GM19463 (cell line): ENCODE measurements around the gene LHFPL3.
"Not testable (repeated sequence)": the region's sequence is repeated elsewhere in the genome, so short reads cannot be mapped to it uniquely, and the experiment has no call there.

Experiments
- ATAC-seq: cut with Tn5 transposase; IDR thresholded peaks from one replicate; pipeline ENCODE4 v1.9.1; 2021; ENCODE audit warnings: mild to moderate bottlenecking, moderate library complexity; ENCODE audit not compliant: unreplicated experiment

LHFPL3 gene

DNA sequence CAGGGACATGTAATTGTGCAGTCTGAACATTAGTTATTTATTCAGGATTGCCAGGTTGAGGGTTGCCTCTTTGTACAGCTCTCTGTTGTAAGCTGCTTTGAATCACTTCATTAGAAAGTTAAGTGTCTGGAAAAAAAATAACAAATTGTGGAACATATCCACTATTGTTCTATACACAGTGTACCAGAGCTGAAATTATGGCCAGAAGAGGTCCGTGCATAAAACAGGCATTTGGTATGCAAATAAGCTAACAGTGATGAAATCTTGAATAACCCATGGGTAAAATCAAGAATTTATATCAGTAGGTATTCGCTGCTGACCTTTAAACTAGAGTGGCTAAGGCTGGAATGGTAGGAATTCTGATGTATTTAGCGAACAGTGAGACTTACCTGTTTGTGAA, 152.1 kb downstream of the LHFPL3 start:
- ATAC-seq, result no peak

DNA sequence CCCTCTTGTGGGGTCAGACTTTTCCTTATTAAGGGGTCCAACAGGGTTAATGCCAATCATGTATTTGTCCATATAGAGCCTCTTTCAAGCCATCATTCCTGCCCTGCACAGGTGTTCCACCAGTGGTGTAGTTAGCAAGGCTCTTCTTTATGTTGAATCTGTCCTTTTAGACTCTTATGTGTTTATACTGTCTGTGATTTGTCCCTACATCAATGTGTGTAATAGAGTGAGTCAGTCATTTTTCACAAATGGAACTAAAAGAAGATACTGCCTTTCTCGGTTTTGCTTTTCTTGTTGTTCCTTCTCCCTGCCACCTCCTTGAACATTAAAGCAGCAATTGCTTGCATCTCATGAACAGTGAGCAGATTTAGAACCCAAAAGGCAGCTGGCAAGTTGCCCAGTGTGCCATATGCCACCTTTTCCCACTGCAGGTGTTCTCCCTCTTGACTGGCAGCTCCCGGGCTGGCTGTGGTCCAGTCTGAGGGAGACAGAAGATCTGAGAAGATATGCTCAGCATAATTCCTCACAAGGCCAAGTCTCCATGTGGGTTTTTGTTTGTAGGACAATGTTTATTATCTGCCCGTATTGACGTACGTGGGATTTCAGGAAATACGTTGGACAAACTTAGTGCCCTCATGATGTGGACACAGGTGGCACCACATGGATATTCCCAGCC, 154.1 kb downstream of the LHFPL3 start:
- no peak for ATAC-seq

DNA sequence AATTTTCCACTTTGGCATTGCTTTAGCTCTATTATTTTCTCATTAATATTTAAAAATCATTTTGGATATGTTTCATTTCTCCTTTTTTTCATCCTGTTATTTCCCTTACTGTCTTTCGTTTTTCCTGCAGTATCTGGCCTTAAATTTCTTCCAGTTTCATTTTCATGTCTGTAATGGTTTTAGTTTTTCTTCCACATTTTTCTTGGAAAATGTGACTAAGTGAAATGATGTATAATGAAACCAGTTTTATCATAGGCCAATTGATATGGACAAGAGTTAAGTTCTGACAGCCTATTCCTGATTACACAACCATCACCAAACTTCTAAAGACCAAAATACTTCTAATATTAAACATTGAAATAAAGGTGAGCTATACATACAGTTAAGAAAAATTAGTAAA, 158.5 kb downstream of the LHFPL3 start:
- ATAC-seq, result no peak

DNA sequence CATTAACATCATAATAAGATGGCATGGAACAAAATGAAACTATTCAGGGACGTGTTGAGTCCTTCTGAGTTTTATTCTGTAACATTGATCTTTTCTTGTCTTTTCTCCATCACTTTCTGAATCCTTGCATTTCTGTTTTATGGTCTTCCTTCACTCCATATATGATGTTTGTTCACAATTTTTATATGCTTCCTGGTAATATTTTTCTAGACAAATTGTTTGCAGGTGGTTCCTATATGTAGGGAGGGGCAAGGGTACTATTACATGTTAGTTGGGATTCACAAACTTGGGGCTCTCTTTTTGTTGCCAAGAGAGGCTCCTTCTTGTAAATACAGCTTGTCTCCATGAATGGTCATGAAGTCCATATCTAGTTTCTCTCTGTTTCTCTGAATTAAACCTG, 159.2 kb downstream of the LHFPL3 start:
- ATAC-seq, result no peak

DNA sequence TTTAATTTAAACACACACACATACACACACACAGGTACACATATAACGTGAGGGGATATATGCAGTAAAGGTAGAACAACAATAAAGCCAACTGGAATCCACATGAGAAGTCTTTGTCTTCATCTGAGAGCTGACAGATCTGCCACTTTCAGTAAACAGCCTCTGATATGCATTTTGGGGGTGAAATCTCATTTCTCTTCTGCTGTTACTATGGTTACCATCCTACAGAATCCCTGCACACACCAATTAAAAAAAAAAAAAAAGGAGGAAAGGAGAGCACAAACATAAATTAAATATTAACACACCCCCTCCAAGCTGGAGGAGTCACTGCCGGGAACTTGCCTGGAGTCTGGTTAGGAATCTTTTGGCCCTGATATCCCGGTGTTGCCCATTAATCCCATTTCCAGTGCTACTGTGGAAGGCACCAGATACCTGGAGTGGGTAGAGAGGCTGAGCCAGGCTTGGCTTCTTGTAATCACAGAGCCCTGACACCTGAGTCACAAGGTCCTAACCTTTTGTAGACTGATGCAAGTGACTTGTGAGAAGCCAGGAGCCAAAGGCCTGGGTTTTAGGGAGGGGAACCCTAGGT, 169.1 kb downstream of the LHFPL3 start:
- ATAC-seq, result no peak

DNA sequence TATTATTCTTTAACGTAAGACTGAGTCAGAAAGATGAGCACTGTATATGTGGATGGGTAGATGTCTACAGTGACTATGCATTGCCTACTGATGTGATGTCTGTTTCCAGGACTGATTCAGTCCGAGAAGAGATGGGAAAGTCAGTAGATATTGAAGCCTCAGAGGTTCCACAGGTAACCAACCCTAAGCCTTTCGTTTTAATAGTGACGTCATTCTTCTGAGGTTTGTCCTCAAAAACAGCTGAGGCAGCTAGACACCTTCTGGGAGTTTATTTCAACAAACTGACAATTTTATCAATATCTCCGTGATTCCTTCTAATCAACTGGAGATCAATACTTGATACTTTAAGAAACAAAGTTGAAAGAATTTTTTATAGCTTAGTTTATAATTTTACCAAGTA, 171.6 kb downstream of the LHFPL3 start:
- ATAC-seq, result no peak

DNA sequence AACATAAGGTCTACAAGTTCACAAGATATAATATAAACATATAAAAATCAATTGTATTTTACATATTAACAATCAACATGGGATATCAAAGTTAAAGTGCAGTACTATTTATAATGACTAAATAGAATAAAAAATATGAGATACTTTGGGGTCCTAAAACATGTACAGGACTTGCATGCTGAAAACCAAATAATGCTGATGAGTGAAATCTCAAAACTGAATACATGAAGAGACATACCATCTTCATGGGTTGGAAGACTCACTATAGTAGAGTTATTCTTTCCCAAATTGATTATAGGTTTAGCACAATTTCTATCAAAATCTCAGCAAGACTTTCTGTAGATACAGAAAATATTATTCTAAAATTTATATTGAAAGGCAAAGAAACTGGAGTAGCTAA, 181.5 kb downstream of the LHFPL3 start:
- ATAC-seq, result no peak

DNA sequence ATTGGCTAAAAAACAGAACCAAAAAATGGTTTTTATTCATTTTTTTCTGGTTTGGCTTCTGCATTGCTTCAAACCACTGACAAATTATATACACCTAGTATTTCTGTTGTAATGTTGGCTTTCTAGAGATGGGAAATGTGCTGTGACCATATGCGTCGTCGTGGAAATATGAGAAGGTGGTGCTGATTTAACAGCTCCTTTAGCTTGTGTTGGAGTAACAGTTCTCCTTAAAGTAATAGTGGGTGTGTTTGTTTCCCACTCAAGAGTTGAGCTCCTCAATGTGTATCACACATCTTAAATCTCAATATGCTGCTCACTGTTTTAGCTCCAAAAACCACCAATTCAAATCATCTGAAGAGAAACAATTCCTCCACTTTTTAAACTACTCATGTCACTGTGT, 196.4 kb downstream of the LHFPL3 start:
- ATAC-seq, result no peak

DNA sequence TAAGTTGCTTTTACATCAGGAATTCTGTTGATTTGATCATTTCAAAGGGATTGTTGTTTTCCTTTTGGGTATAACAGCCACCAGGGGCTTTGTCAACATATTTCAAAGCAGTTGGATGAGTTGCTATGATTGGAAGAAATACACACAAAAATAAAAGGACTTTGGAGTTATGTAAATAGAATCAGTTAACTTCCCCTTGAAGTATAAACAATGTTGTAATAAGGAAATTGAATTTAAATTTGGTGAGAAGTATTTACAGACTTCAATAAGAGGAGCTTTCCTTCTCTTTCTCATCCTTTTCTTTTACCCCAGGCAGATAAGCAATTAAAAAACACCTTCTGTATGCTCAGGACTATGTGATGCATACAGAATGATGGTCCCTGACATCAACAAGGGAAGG, 199.7 kb downstream of the LHFPL3 start:
- no peak for ATAC-seq

DNA sequence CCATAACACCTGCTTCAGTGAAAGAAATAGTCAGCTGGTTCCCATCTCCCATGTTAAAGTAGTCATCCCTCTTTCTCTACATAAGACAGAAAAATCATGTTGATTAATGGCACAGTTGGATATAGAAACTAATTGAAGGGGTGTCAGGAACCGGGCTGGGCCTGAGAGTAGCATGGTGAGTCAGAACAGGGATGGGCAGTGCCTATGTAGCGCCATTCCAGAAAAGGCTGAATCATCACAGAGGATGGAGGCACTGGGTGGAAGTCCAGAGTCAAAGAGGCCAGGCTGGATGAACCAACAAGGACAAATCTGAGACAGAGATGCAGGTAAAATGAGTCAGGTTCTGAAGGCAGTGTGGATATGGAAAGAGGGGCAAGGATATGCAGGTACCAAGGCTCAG, 201.2 kb downstream of the LHFPL3 start:
- no peak for ATAC-seq

DNA sequence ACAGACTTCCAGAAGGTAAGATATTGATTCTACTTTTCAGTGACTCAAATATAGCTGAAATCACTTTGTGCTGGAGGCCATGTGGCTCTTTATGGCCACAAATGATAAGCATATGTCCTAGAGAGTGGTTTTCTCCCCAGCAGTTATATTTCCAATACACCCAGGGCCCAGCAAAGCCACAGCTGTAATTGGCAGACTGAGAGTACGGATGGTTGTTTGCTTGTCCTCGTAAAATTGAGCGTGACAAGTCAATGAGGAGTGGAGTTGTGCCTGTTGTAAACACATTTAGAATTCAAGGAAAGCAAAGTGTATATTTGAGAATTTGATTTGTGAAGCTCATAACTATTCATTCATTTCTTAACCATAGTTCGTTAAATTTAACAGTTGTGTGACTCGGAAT, 201.8 kb downstream of the LHFPL3 start:
- no peak for ATAC-seq

DNA sequence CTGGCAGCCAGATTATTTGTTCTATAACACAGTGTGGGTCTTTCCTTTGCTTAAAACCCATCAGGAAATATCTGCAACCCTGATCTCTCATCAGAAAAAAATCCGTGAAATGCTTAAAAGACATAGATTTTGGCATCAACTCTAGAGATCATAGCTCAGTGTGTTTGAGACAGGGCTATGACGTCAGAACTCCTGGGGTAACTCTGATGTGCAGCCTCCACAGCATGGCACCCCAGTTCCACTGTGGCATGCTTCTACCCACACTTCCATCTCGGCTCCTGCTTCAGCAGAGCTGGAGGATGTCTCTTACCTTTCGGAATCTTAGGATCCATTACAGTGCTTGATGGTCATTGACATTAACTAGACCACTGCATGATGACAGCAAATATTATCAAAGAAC, 205.7 kb downstream of the LHFPL3 start:
- no peak for ATAC-seq

DNA sequence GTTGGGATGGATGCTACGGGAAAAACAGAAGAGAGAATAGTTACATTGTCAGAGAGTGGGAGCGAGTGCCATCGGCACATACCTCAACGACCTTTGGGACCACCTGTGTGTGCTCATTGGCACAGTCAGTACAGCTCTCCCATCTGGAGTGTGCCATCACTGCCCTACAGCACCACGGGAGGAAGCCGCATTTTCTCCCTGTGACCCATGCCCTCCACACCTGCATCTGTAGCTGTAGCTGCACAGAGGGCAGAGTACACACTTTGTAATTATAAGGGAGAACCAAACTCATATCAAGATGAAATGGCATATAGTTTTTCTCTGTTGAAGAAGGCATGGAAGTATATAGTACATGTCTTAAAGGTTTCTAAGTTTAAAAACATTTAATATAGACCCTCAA, 207.4 kb downstream of the LHFPL3 start:
- no peak for ATAC-seq

DNA sequence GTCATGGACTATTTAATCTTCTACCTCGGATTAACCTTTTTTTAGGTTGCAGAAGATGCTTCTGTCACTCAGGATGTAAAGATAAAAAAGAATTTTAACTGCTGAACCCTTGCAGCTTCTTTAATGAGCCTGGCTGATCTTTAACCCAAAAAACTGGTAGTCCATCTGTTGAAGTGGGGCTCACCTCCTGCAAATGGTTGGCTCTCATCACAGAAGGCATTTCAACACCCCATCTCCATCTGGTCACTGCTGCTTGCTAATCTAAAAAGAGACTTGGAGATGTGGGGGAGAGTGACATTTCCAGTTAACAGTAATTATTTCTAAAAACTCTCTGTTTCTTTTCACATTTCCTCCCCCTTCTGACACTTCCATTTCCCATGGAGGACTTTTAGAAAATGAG, 208.6 kb downstream of the LHFPL3 start:
- ATAC-seq, result no peak

DNA sequence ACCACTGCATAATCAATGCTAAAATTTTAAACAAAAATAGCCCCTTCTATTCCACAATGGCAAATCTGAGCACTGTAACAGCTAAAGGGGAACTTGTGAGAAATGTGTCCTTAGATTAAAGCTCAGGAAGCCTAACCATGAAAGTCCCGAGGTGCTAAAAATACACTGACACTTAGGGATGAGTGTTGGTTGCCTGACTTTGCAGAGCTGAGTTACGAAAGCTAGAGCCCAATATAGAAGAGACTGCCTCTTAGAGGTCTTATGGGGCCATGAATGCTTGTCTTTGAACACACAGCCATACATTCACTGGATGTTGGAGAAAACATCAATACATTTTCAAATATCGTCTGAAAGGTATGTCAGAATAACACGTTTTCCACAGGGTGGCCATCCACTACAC, 209.7 kb downstream of the LHFPL3 start:
- ATAC-seq, result no peak

DNA sequence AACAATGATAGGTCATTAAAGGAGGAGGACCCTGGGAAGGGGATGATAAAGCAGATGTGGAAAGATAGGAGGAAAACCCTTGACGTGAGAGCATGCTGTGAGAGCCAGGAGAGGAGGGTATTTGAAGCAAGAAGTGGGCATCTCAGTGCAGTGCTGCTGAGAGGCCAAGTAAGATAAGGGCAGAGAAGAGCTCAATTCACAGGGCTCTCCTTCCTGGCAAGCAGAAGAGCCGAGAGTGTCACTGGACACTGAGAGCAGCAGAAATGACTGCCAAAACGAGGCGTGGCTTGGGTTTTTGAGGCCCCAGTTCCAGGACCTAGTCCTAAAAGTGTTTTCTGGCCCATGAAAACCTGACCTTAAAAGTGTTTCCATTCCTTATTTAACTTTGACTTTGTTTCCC, 213.5 kb downstream of the LHFPL3 start:
- no peak for ATAC-seq

DNA sequence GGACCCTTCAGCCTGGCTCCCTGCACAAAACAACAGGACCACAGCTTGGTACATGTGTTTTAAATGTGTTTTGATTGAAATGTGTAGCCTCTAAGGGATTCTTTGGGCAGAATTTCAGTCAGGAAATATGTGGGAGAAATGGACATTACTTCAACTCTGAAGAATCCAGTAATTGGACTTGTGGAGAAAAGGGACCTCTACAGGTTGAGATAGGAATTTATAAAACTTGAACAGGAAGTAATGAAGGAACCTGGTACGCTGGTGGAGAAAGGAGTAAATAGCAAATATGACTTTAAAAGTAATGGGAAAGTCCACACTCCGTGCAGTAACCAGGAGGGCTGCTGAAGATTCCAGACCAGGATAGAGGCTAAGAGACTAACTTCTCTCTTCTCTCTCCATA, 220.5 kb downstream of the LHFPL3 start:
- no peak for ATAC-seq

DNA sequence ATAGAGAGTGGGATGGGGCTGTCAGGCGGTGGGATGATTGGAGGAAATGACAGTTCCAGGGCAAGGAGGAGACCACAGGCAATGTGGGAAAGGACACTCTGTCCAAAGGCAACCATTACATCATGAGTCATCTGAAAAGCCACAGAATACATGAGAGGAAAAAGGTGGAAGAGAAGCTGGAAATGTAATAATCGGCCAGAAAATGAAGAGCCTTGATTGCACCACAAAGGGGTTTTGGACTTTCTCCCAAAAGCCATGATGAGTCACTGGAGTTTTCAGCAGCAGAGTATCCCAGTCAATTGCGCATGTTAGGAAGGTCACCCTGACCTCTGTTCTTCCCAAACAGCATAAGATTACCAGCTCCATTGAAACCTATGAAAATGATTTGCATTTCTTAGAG, 222.0 kb downstream of the LHFPL3 start:
- no peak for ATAC-seq

DNA sequence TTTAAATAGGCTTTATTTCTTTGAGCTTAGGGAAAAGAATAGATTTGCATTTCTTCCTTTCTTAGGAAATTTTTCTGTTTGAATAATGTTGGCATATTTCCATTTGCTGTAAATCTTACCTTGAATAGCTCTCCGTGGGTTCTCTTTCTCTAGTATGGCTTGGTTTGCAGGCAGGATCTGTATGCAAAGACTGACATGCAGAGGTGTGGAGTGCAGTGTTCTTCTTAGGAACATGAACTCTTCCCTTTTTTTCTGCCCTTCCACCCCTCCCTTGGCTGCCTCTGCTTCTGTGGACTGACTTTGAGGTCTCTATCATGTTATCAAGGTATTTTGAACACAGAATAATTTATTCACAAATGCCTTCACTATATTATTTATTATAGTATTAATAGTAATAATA, 222.8 kb downstream of the LHFPL3 start:
- no peak for ATAC-seq

DNA sequence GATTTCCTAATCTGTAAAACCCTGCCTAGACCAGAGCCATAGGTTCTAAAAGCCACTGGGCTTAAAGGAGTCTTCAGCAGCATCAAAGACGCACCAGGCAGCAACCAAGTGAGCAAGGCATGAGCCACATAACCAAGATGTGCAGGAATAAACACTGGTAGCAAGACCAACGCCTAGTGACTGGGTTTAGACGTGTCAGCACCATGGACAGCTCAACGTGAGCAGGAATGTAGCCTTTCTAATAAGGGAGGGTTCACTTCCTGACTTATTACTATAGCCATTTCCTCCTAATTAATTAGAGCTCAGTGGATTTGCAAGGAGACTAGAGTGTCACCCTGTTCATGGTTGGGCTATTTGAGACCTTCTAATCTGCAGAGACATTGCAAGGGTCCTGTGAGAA, 223.7 kb downstream of the LHFPL3 start:
- ATAC-seq, result no peak

DNA sequence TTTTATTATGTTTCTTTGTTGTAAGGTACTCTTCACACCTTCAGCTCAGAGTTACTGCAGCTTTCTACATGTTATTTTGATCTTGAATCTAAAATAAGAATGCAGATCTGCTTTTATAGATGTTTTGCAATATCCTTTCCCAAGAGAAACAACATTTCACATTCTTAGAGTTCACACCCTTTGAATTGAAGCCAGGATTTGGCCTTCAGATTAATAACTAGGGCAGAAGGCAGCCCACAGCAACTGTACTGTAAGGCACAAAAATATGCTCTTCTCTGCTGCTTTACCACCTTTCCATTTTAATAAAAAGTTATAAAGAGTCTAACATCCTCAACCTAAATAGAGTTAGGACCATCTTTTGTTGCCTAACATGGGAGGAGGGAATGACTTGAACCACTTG, 224.7 kb downstream of the LHFPL3 start:
- ATAC-seq, result no peak

DNA sequence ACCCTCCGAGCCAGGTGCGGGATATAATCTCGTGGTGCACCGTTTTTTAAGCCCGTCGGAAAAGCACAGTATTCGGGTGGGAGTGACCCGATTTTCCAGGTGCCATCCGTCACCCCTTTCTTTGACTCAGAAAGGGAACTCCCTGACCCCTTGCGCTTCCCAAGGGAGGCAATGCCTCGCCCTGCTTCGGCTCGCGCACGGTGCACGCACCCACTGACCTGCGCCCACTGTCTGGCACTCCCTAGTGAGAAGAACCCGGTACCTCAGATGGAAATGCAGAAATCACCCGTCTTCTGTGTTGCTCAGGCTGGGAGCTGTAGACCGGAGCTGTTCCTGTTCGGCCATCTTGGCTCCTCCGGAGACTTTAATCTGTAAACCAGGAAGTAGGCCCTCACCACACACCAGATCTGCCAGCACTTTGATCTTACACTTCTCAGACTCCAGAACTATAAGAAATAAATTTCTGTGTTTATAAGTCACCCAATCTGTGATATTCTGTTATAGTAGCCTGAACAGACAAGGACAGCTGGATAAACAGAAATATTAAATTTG, 235.0 kb downstream of the LHFPL3 start:
- ATAC-seq, result not testable (repeated sequence)

DNA sequence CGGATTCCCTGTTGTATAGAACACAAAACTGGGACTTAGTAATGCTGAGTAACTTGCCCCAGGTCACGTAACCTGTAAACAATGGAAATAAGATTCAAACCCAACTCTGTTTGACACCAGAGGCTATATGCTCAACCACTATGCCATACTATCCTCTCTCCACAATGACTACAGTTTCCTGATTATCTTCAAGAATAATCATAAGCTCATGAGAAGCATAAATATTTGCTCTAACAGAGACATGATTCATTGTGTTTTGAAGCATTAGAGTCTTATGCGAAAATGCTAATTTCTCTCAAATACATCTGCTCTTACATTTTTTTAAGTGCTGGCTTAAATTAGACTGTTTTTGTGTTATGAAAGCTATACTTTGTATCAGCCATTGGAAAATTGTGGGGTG, 241.3 kb downstream of the LHFPL3 start:
- ATAC-seq, result no peak
